BE2C (cell line): ENCODE measurements around the gene ZNF385B.

Source experiments
- DNase-seq: peaks from one replicate; pipeline ENCODE4 v3.0.0-alpha.2; 2020
- H3K27me3 ChIP-seq: fragments of 250-450 bp; sonication (Bioruptor Pico); 2 replicates; pipeline ENCODE4 v1.5.1; 2020; ENCODE audit warnings: mild to moderate bottlenecking
- H3K36me3 ChIP-seq: fragments of 250-450 bp; sonication (Bioruptor Pico); 2 replicates; pipeline ENCODE4 v1.5.1; 2020; ENCODE audit warnings: mild to moderate bottlenecking
- H3K4me1 ChIP-seq: fragments of 250-450 bp; sonication (Bioruptor Pico); 2 replicates; pipeline ENCODE4 v1.5.1; 2020
- H3K4me3 ChIP-seq: 2 replicates; pipeline ENCODE4 v1.5.1; 2011; ENCODE audit warnings: low read depth, low read length
- H3K9me3 ChIP-seq: fragments of 250-450 bp; sonication (Bioruptor Pico); 2 replicates; pipeline ENCODE4 v1.5.1; 2020
- TF ChIP-seq, protein P1 (sequence below): IDR thresholded peaks from 2 replicates; pipeline ENCODE4 v1.5.1; 2012; ENCODE audit warnings: mild to moderate bottlenecking, low read depth, low read length

The ZNF385B gene

DNA sequence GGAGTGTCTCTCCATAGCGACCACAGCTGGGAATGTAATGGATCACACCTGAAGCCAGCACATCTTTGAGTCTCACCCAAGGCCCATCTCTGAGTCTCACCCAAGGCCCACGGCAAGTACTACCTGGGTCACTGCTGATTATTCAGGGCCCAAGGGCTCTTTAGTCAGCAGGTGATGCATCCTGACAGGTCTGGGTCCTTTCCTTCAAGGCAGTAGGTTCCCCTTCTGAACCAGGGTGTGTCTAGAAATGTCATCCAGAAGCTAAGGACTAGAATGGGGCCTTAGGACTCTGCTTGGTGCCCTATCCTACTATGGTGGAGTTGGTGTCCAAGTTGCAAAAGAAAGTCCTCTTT, 248.1 kb downstream of the ZNF385B start:
- DNase-seq, result no peak
- Histone ChIP-seq H3K9me3 (no peaks in the 10 kb centered on the region), H3K4me1 (no peaks in the 10 kb centered on the region), H3K4me3 (no peak overlapping the region), H3K27me3 (no peaks in the 10 kb centered on the region), H3K36me3 (no peaks in the 10 kb centered on the region)
- TF ChIP-seq, protein P1, sequence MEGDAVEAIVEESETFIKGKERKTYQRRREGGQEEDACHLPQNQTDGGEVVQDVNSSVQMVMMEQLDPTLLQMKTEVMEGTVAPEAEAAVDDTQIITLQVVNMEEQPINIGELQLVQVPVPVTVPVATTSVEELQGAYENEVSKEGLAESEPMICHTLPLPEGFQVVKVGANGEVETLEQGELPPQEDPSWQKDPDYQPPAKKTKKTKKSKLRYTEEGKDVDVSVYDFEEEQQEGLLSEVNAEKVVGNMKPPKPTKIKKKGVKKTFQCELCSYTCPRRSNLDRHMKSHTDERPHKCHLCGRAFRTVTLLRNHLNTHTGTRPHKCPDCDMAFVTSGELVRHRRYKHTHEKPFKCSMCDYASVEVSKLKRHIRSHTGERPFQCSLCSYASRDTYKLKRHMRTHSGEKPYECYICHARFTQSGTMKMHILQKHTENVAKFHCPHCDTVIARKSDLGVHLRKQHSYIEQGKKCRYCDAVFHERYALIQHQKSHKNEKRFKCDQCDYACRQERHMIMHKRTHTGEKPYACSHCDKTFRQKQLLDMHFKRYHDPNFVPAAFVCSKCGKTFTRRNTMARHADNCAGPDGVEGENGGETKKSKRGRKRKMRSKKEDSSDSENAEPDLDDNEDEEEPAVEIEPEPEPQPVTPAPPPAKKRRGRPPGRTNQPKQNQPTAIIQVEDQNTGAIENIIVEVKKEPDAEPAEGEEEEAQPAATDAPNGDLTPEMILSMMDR, result no peak

- TF ChIP-seq, protein P1, result no peak
- Histone ChIP-seq H3K27me3 (no peaks in the 10 kb centered on the region), H3K9me3 (no peaks in the 10 kb centered on the region), H3K36me3 (no peaks in the 10 kb centered on the region), H3K4me3 (no peak overlapping the region), H3K4me1 (no peaks in the 10 kb centered on the region)
- no peak for DNase-seq
Observed at GRCh38 chr2:179612591-179613298, 248.7 kb downstream of the ZNF385B start.

DNA sequence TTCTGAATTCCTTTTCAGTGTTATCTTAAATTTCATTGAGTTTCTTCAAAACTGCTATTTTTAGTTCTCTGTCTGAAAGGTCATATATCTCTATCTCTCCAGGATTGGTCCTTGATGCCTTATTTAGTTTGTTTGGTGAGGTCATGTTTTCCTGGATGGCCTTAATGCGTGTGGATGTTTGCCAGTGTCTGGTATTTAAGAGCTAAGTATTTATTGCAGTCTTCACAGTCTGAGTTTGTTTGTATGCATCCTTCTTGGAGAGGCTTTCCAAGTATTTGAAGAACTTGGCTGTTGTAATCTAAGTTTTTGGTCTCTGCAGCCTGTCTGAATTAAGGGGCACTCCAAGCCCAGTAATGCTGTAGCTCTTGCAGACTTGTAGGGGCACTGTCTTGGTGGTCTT, 249.3 kb downstream of the ZNF385B start:
- no peaks in the 10 kb centered on the region for H3K36me3 ChIP-seq
- no peaks in the 10 kb centered on the region for H3K9me3 ChIP-seq
- no peak overlapping the region for H3K4me3 ChIP-seq
- DNase-seq, result no peak
- no peaks in the 10 kb centered on the region for H3K4me1 ChIP-seq
- no peaks in the 10 kb centered on the region for H3K27me3 ChIP-seq
- TF ChIP-seq, protein P1, result no peak

DNA sequence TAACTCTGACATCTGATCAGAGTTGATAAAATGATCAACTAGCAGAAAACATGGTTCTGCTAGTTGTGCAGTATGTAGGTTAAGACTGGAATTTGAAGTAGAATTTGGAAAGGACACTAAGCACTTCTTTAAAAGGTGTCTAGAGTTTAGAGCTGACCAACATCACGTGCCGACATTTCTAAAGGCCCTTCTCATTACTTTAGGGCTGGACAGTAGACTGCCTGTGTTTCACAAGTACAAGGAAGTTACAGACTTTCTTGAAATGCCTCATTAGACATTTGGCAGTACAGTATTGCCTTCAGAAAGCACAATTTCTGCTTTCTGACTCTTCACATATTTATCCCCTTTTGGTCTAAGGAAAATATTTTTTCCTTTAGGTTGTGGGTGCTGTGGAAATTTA, 255.3 kb downstream of the ZNF385B start:
- Histone ChIP-seq H3K36me3 (no peaks in the 10 kb centered on the region), H3K27me3 (no peaks in the 10 kb centered on the region), H3K4me1 (no peaks in the 10 kb centered on the region), H3K4me3 (no peak overlapping the region), H3K9me3 (no peaks in the 10 kb centered on the region)
- TF ChIP-seq, protein P1, result no peak
- no peak for DNase-seq

DNA sequence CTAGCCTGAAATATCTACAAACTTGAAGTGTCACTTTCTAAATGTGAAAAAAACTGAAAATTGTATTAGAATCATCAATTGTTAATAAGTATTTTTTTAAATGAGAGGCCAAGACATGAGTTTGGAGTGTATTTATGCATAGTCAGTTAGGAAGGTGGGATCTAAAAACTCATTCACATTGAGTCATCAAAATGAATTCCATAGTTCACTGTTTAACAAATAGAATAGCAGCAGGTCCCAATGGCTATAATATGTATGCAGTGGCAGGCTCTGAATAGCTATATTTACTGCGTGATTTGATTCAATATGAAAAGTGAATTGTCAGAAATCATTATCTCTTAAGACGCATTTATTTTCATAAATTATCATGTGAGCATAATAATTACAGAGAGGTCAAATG, 256.1 kb downstream of the ZNF385B start:
- no peaks in the 10 kb centered on the region for H3K9me3 ChIP-seq
- no peaks in the 10 kb centered on the region for H3K4me1 ChIP-seq
- H3K4me3 ChIP-seq, result no peak overlapping the region
- no peak for DNase-seq
- H3K27me3 ChIP-seq, result no peaks in the 10 kb centered on the region
- H3K36me3 ChIP-seq, result no peaks in the 10 kb centered on the region
- TF ChIP-seq, protein P1, result no peak

DNA sequence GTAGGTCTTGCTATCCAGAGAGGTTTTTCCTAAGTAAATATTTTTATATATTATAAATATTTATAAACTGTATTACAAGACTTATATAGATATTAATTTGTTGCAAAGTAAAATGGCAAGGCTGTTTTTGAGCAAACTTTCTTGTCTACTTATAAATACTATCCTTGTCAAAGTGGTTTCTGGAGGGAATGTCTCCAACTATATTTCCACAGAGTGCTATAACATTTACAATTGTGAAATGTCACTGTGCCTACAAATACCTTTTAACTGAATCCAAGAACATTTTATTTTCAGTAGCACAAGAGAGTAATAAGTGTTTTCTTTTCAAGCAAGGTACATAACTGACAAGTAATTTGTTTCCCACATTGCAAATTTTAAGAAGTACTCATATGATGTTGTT, 256.8 kb downstream of the ZNF385B start:
- TF ChIP-seq, protein P1, result no peak
- H3K4me1 ChIP-seq, result no peaks in the 10 kb centered on the region
- no peaks in the 10 kb centered on the region for H3K36me3 ChIP-seq
- no peak for DNase-seq
- no peaks in the 10 kb centered on the region for H3K9me3 ChIP-seq
- H3K4me3 ChIP-seq, result no peak overlapping the region
- no peaks in the 10 kb centered on the region for H3K27me3 ChIP-seq
